Activated CD8-positive, alpha-beta T cell treated with anti-CD3 and anti-CD28 coated beads, Interleukin-2, amount 10 ng/mL, durations not matched to agents 7 days and 5 days (primary cell): Measurements from ENCODE around the gene SLC29A3. TPM values are rescaled to one million over a fixed set of nuclear protein-coding genes. Genes with fewer than 3 reads are reported as not detected.

Source experiments
- ATAC-seq: fragments of 150-1000 bp; cut with Tn5 transposase; one replicate; pipeline ENCODE4 v1.10.0; 2021; ENCODE audit warnings: moderate library complexity
- CTCF ChIA-PET: fragments of 350-600 bp; sonication (Branson Sonifier 250); formaldehyde crosslinking; loops from one replicate; lab custom pipeline; 2021; ENCODE audit warnings: antibody characterized with exemption; lab: Charles Lee
- POLR2A ChIA-PET: fragments of 350-600 bp; sonication (Branson Sonifier 250); formaldehyde crosslinking; loops from one replicate; lab custom pipeline; 2021; ENCODE audit warnings: antibody characterized with exemption; lab: Charles Lee
- DNase-seq: peaks from one replicate; pipeline ENCODE4 v3.0.0-alpha.2; 2020
- H3K27ac Mint-ChIP-seq: one replicate; pipeline ENCODE4 v1.8.0; 2021; ENCODE audit warnings: mild to moderate bottlenecking, mixed read lengths
- H3K27me3 Mint-ChIP-seq: one replicate; pipeline ENCODE4 v1.8.0; 2021; ENCODE audit warnings: low read depth, mixed read lengths
- H3K36me3 Mint-ChIP-seq: one replicate; pipeline ENCODE4 v1.8.0; 2021; ENCODE audit warnings: low read depth, mixed read lengths
- H3K4me1 Mint-ChIP-seq: one replicate; pipeline ENCODE4 v1.8.0; 2021; ENCODE audit warnings: low read depth, mixed read lengths
- H3K4me3 Mint-ChIP-seq: one replicate; pipeline ENCODE4 v1.8.0; 2021; ENCODE audit warnings: mild to moderate bottlenecking, mixed read lengths
- H3K9me3 Mint-ChIP-seq: one replicate; pipeline ENCODE4 v1.8.0; 2022; ENCODE audit warnings: mixed read lengths; ENCODE audit not compliant: insufficient read depth
- total RNA-seq, 2 experiments: library from RNA; stranded (reverse); gene quantifications; one replicate each; pipeline ENCODE4 v1.2.3, GENCODE V29; 2021

Gene SLC29A3
- total RNA-seq, 2 experiments from 2014 or later, result 3.0 to 3.4 TPM

GRCh38 chr10:71277914-71278665, 41.0 kb upstream of the SLC29A3 start:
- no peaks in the 10 kb centered on the region for H3K27me3 Mint-ChIP-seq
- no peak for DNase-seq
- CTCF ChIA-PET, result interaction anchor here (1.7 kb wide), 1 partner anchor 8 kb away, joined by 5 read pairs; no protein-coding TSS in a partner anchor
- ATAC-seq, result no peak
- H3K9me3 Mint-ChIP-seq, result no peaks in the 10 kb centered on the region
- peaks cover 4% of the 10 kb centered on the region for H3K4me1 Mint-ChIP-seq
- POLR2A ChIA-PET, result no interaction called here
- no peaks in the 10 kb centered on the region for H3K36me3 Mint-ChIP-seq
- no peak overlapping the region for H3K4me3 Mint-ChIP-seq
- no peak overlapping the region for H3K27ac Mint-ChIP-seq

- Mint-ChIP-seq H3K27me3 (no peaks in the 10 kb centered on the region), H3K9me3 (no peaks in the 10 kb centered on the region), H3K36me3 (no peaks in the 10 kb centered on the region), H3K27ac (no peak overlapping the region), H3K4me1 (peaks cover 4% of the 10 kb centered on the region), H3K4me3 (no peak overlapping the region)
- DNase-seq, result no peak
- CTCF ChIA-PET, result interaction anchor here (1.7 kb wide), 1 partner anchor 9 kb away, joined by 5 read pairs; no protein-coding TSS in a partner anchor
- ATAC-seq, result no peak
- POLR2A ChIA-PET, result no interaction called here
Measured at GRCh38 chr10:71278691-71279588, 40.1 kb upstream of the SLC29A3 start.

GRCh38 chr10:71279590-71280170, 39.4 kb upstream of the SLC29A3 start:
- CTCF ChIA-PET, result interaction anchor here (1.7 kb wide), 1 partner anchor 9 kb away, joined by 5 read pairs; no protein-coding TSS in a partner anchor
- peaks cover 4% of the 10 kb centered on the region for H3K4me1 Mint-ChIP-seq
- DNase-seq, result no peak
- no peak for ATAC-seq
- H3K4me3 Mint-ChIP-seq, result no peak overlapping the region
- no peaks in the 10 kb centered on the region for H3K9me3 Mint-ChIP-seq
- no peaks in the 10 kb centered on the region for H3K27me3 Mint-ChIP-seq
- POLR2A ChIA-PET, result no interaction called here
- no peaks in the 10 kb centered on the region for H3K36me3 Mint-ChIP-seq
- H3K27ac Mint-ChIP-seq, result no peak overlapping the region

DNA sequence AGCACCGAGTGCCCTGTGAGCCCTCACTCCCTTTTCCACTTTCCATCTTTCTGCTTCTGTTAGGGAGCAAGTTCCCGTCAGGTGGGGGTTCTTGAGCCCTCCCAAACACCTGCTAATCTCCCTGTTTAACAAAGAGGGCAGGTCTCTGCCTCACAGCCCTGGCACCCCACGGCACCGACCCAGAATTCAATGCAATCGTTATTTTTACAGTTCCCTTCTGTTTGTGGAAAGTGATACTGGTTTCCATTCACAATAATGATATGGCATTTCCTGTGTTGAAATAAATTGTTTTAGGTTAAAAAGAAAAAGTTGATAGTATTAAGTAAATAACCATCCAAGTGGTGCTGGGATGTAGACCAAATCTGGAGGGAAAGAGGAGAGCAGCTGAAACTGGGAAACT, 38.8 kb upstream of the SLC29A3 start:
- ChIA-PET CTCF (no interaction called here), POLR2A (no interaction called here)
- ATAC-seq, result no peak
- no peaks in the 10 kb centered on the region for H3K9me3 Mint-ChIP-seq
- DNase-seq, result no peak
- H3K36me3 Mint-ChIP-seq, result no peaks in the 10 kb centered on the region
- H3K4me1 Mint-ChIP-seq, result peaks cover 1% of the 10 kb centered on the region
- no peaks in the 10 kb centered on the region for H3K27me3 Mint-ChIP-seq
- H3K4me3 Mint-ChIP-seq, result no peak overlapping the region
- H3K27ac Mint-ChIP-seq, result no peak overlapping the region

- Mint-ChIP-seq H3K27me3 (no peaks in the 10 kb centered on the region), H3K4me1 (no peaks in the 10 kb centered on the region), H3K27ac (no peak overlapping the region), H3K9me3 (no peaks in the 10 kb centered on the region), H3K4me3 (no peak overlapping the region), H3K36me3 (no peaks in the 10 kb centered on the region)
- ChIA-PET CTCF (no interaction called here), POLR2A (no interaction called here)
- no peak for DNase-seq
- ATAC-seq, result no peak
Measured at GRCh38 chr10:71280825-71281224, 38.2 kb upstream of the SLC29A3 start.

- no peak overlapping the region for H3K27ac Mint-ChIP-seq
- ChIA-PET CTCF (no interaction called here), POLR2A (no interaction called here)
- no peaks in the 10 kb centered on the region for H3K9me3 Mint-ChIP-seq
- no peaks in the 10 kb centered on the region for H3K27me3 Mint-ChIP-seq
- DNase-seq (no peak), ATAC-seq (no peak)
- no peak overlapping the region for H3K4me3 Mint-ChIP-seq
- H3K4me1 Mint-ChIP-seq, result no peaks in the 10 kb centered on the region
- H3K36me3 Mint-ChIP-seq, result no peaks in the 10 kb centered on the region
Measured at GRCh38 chr10:71281646-71282322, 37.3 kb upstream of the SLC29A3 start.

GRCh38 chr10:71282323-71282680, 36.8 kb upstream of the SLC29A3 start:
- Mint-ChIP-seq H3K36me3 (no peaks in the 10 kb centered on the region), H3K27ac (no peak overlapping the region), H3K9me3 (no peaks in the 10 kb centered on the region), H3K4me3 (no peak overlapping the region), H3K4me1 (no peaks in the 10 kb centered on the region), H3K27me3 (no peaks in the 10 kb centered on the region)
- CTCF ChIA-PET, result no interaction called here
- no peak for ATAC-seq
- DNase-seq, result no peak
- POLR2A ChIA-PET, result no interaction called here

- DNase-seq, result no peak
- no peaks in the 10 kb centered on the region for H3K9me3 Mint-ChIP-seq
- ChIA-PET POLR2A (interaction anchor here (0.5 kb wide), 1 partner anchor 351 kb away, joined by 3 read pairs; no protein-coding TSS in a partner anchor), CTCF (interaction anchor here (0.9 to 2.4 kb wide), 2 partner anchors 13 to 380 kb away, joined by 3 to 10 read pairs; no protein-coding TSS in a partner anchor)
- H3K27me3 Mint-ChIP-seq, result no peaks in the 10 kb centered on the region
- no peak overlapping the region for H3K4me3 Mint-ChIP-seq
- no peaks in the 10 kb centered on the region for H3K4me1 Mint-ChIP-seq
- no peaks in the 10 kb centered on the region for H3K36me3 Mint-ChIP-seq
- ATAC-seq, result no peak
- H3K27ac Mint-ChIP-seq, result no peak overlapping the region
Measured at GRCh38 chr10:71283410-71283809, 35.6 kb upstream of the SLC29A3 start.

DNA sequence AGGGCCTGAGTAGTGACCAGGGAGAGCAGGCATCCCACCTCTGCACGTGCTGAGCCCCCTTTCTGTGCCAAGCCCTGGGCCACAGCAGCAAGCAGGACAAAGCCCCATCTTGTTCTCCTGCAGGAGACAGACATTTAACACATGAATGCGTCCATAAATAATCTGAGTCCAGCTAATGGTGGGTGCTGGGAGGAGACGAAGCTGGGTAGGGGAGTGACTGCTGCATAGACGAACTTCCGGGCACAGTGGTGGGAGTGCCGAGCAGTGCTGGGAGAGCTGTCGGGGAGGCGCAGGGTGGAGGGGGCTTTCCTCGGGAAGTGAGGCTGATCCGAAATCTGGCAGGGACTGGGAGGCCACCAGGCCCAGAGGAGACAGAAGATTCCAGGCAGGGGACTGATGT, 35.2 kb upstream of the SLC29A3 start:
- Mint-ChIP-seq H3K27me3 (no peaks in the 10 kb centered on the region), H3K4me1 (no peaks in the 10 kb centered on the region), H3K27ac (no peak overlapping the region), H3K36me3 (no peaks in the 10 kb centered on the region), H3K4me3 (no peak overlapping the region), H3K9me3 (no peaks in the 10 kb centered on the region)
- ATAC-seq (no peak), DNase-seq (no peak)
- POLR2A ChIA-PET, result interaction anchor here (0.5 kb wide), 1 partner anchor 350 kb away, joined by 3 read pairs; no protein-coding TSS in a partner anchor
- CTCF ChIA-PET, result interaction anchor here (0.9 to 2.4 kb wide), 6 partner anchors 8 to 380 kb away, joined by 3 to 10 read pairs (median 4); no protein-coding TSS in a partner anchor

DNA sequence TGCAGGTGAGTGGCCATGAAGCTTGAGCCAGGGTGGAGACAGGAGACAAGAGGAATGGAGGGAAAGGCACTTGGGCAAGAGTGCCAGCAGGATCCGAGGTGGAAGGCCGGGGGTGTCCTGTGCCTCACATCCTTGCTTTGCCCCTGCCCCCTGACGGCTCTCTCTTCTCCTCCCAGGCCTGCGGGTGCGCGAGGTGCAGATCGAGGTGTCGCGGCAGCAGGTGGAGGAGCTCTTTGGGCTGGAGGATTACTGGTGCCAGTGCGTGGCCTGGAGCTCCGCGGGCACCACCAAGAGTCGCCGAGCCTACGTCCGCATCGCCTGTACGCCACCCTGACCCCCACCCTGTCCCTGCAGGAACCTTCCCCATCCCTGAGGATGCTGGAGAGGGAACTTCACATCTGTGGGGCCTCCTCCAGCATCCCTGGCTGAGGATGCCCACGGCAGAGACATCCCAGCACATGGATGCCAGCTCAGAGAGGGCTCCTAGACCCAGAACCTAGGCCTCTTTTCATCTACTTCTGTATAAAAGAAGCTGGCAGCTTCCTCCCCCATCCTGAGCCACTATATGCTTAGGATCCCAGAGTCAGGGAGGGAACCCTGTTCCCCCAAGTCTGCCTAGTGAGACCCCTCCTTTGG, 34.4 kb upstream of the SLC29A3 start:
- POLR2A ChIA-PET, result no interaction called here
- Mint-ChIP-seq H3K9me3 (no peaks in the 10 kb centered on the region), H3K4me3 (no peak overlapping the region), H3K27ac (no peak overlapping the region), H3K4me1 (no peaks in the 10 kb centered on the region), H3K36me3 (no peaks in the 10 kb centered on the region), H3K27me3 (no peaks in the 10 kb centered on the region)
- no peak for DNase-seq
- no peak for ATAC-seq
- CTCF ChIA-PET, result interaction anchor here (1.0 to 2.4 kb wide), 9 partner anchors 8 to 381 kb away, joined by 3 to 14 read pairs (median 5); no protein-coding TSS in a partner anchor

- H3K9me3 Mint-ChIP-seq, result no peaks in the 10 kb centered on the region
- DNase-seq (peak; percentile 44), ATAC-seq (peak; percentile 52)
- H3K4me1 Mint-ChIP-seq, result peaks cover under 1% of the 10 kb centered on the region
- no peaks in the 10 kb centered on the region for H3K36me3 Mint-ChIP-seq
- no peak overlapping the region for H3K4me3 Mint-ChIP-seq
- H3K27me3 Mint-ChIP-seq, result no peaks in the 10 kb centered on the region
- no peak overlapping the region for H3K27ac Mint-ChIP-seq
- ChIA-PET CTCF (interaction anchor here (0.8 to 2.3 kb wide), 8 partner anchors 8 to 360 kb away, joined by 3 to 14 read pairs (median 4); no protein-coding TSS in a partner anchor), POLR2A (no interaction called here)
Measured at GRCh38 chr10:71285180-71285545, 33.9 kb upstream of the SLC29A3 start.
